Tibial artery (tissue), 4 donors: ENCODE data around the gene PDZK1.
"Not testable (repeated sequence)": the region's sequence is repeated elsewhere in the genome, so short reads cannot be mapped to it uniquely, and the experiment has no call there.

ENCODE experiments used
- DNase-seq, 2 donors: peaks; one replicate each; pipeline ENCODE4 v3.0.0-alpha.2; 2019
- H3K27ac ChIP-seq, 2 donors: fragments of 200-600 bp; sonication (generic) in 1 of 2; 1 replicate in 1 of 2; 2 replicates in 1 of 2; pipeline ENCODE4 v1.5.1; 2018 to 2019; ENCODE audit warnings: mild to moderate bottlenecking in 1 of 2
- H3K27me3 ChIP-seq, 2 donors: fragments of 200-600 bp; sonication (generic) in 1 of 2; one replicate each; pipeline versions ENCODE4 v1.5.1 to v1.6.0; 2016 to 2019
- H3K36me3 ChIP-seq, 3 donors: fragments of 200-600 bp; sonication (generic) in 2 of 3; one replicate each; pipeline ENCODE4 v1.5.1; 2016 to 2019; ENCODE audit warnings: mild to moderate bottlenecking in 2 of 3
- H3K4me1 ChIP-seq, 4 donors: fragments of 200-600 bp; sonication (generic) in 2 of 4; 1 replicate in 3 of 4; 2 replicates in 1 of 4; pipeline ENCODE4 v1.5.1; 2016 to 2019
- H3K4me3 ChIP-seq, 2 donors: fragments of 200-600 bp; sonication (generic) in 1 of 2; 1 replicate in 1 of 2; 2 replicates in 1 of 2; pipeline ENCODE4 v1.5.1; 2018 to 2019; ENCODE audit warnings: mild to moderate bottlenecking in 2 of 2
- H3K9me3 ChIP-seq, 3 donors: fragments of 200-600 bp; sonication (generic) in 1 of 3; one replicate each; pipeline ENCODE4 v1.5.1; 2016 to 2019
- intact Hi-C: fragments of 100-400 bp; cut with DNase I; formaldehyde crosslinking; loops from one replicate; pipeline ENCODE4 v1.15.0; 2023; ENCODE audit warnings: low total_unique reads
- TF ChIP-seq, protein P1 (sequence below), 2 experiments: fragments of 200-600 bp in 1 of 2; fragments of 450-650 bp in 1 of 2; IDR thresholded peaks; one replicate each; pipeline ENCODE4 v1.5.1; 2017 to 2019; ENCODE audit warnings: antibody characterized with exemption in 2 of 2, mild to moderate bottlenecking in 1 of 2, moderate library complexity in 1 of 2

PDZK1 gene

DNA sequence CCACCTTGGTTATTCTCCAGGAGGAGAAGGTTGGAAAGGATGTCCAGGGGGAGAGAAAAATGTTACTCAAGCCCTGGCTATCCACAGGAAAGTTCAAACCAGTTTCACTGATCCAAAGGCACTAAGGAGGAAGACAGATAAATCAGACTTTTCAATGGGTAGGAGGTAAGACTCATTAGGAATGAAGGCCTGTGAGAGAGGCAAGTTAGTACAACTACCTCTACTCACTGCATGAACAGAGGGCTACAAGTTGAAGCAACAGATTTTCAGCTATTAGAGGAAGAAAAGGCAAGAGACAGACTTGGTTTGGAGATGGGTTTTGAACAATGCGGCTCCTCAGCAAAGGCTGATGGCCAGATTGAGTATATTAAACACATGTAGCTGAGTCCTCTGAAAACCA is 29.0 kb upstream of the PDZK1 start:
- Histone ChIP-seq H3K9me3 (no peaks in the 10 kb centered on the region), H3K27me3 (no peaks in the 10 kb centered on the region), H3K27ac (no peak overlapping the region), H3K4me3 (no peak overlapping the region), H3K4me1 (no peaks in the 10 kb centered on the region), H3K36me3 (peaks cover under 1 to 10% (median 5%) of the 10 kb centered on the region in 3 donors)
- intact Hi-C loops: no loop called here
- TF ChIP-seq, protein P1, sequence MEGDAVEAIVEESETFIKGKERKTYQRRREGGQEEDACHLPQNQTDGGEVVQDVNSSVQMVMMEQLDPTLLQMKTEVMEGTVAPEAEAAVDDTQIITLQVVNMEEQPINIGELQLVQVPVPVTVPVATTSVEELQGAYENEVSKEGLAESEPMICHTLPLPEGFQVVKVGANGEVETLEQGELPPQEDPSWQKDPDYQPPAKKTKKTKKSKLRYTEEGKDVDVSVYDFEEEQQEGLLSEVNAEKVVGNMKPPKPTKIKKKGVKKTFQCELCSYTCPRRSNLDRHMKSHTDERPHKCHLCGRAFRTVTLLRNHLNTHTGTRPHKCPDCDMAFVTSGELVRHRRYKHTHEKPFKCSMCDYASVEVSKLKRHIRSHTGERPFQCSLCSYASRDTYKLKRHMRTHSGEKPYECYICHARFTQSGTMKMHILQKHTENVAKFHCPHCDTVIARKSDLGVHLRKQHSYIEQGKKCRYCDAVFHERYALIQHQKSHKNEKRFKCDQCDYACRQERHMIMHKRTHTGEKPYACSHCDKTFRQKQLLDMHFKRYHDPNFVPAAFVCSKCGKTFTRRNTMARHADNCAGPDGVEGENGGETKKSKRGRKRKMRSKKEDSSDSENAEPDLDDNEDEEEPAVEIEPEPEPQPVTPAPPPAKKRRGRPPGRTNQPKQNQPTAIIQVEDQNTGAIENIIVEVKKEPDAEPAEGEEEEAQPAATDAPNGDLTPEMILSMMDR (IDR thresholded peaks at IDR 0.05): no peak
- DNase-seq: no peak

DNA sequence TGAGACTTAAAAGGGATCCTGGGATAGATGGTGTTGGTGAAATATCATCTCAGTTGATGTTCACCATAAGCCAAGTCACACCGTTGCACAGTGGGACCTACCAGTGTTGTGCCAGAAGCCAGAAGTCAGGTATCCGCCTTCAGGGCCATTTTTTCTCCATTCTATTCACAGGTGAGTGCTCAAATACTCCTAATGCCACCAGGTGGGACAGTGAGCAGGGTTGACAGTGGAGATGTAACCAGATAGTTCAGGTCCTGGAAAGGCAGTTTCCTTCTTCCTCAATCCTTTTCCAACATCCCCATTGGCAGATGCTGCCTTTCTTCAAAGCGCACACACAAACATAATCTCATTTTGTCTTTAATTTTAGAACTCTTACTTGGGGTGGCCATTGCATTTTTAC is 23.7 kb upstream of the PDZK1 start:
- Histone ChIP-seq H3K27ac (no peak overlapping the region), H3K4me1 (no peaks in the 10 kb centered on the region), H3K4me3 (no peak overlapping the region), H3K27me3 (no peaks in the 10 kb centered on the region), H3K36me3 (no peaks in the 10 kb centered on the region), H3K9me3 (no peaks in the 10 kb centered on the region)
- TF ChIP-seq, protein P1 (IDR thresholded peaks at IDR 0.05): no peak
- intact Hi-C loops: no loop called here
- no peak for DNase-seq

DNA sequence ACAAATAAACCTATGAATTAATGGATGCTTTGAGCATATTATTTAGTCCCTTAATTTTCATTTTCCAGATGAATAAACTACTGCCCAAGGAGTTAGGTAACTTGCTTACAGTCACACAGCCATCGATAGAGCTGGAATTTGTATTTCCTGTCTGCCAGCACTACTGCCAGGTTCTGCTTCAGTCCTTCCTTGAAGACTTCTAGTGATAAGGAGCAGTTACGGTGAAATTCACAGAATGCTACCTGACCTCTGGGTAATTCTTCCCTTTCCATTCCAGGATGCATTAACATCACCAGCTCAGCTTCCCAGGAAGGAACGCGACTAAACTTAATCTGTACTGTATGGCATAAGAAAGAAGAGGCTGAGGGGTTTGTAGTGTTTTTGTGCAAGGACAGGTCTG is 23.3 kb upstream of the PDZK1 start:
- Histone ChIP-seq H3K4me1 (no peaks in the 10 kb centered on the region), H3K4me3 (no peak overlapping the region), H3K27ac (no peak overlapping the region), H3K27me3 (no peaks in the 10 kb centered on the region), H3K9me3 (no peaks in the 10 kb centered on the region), H3K36me3 (no peaks in the 10 kb centered on the region)
- TF ChIP-seq, protein P1 (IDR thresholded peaks at IDR 0.05): no peak
- no peak for DNase-seq
- intact Hi-C loops: no loop called here

DNA sequence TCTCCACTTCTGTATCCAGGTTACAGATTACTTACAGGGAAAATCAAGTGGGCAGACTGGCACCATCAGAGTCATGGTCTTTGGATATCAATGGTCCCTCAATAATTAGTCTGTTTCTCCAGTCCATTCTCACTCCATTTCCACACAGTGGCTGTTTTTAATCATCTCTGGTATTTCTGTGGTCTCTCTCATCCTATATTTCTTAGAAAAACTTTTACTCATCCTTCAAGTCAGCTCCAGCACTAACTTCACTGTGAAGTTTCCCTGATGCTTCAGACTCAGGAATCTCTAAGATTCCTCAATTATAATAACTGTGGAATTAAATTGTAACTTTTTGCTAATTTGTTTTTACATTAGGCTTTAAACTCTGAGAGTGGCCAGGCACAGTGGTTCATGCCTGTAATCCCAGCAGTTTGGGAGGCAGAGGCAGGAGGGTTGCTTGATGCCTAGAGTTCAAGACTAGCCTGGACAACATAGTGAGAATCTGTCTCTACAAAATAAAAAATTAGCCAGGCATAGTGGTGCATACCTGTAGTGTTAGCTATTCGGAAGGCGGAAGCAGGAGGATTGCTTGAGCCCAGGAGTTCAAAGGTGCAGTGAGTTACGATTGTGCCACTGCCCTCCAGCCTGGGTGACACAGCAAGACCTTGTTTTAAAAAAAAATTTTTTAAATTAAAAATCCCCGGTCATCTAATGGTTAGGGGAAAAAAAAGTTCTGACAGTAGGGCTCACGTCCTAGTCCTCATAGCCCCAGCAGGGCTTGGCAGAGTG is 22.7 kb upstream of the PDZK1 start:
- H3K27ac ChIP-seq: no peak overlapping the region
- no peak for DNase-seq
- no peak overlapping the region for H3K4me3 ChIP-seq
- TF ChIP-seq, protein P1 (IDR thresholded peaks at IDR 0.05): no peak
- intact Hi-C loops: no loop called here
- no peaks in the 10 kb centered on the region for H3K27me3 ChIP-seq
- H3K4me1 ChIP-seq: no peaks in the 10 kb centered on the region
- H3K36me3 ChIP-seq: no peaks in the 10 kb centered on the region
- no peaks in the 10 kb centered on the region for H3K9me3 ChIP-seq

DNA sequence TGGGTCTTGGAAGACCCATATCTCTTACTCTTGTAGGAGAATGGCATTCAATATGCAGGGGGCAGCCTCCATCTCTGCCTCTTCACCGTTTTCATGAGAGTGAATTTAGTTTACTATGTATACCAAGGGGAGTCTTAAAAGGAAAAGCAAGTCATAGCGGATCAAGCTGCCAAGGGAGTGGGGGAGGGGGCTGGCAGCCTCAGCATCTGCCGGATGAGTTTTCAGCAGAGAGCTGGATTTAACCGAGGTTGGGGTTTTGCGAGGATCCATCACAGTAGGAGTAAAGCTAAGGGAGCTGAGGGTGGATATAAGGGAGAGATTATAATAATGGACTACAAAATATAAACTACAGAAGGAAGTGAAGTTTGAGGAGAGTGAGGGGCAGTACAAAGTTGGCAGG is 22.0 kb upstream of the PDZK1 start:
- no peaks in the 10 kb centered on the region for H3K27me3 ChIP-seq
- H3K27ac ChIP-seq: no peak overlapping the region
- no peaks in the 10 kb centered on the region for H3K9me3 ChIP-seq
- no peak overlapping the region for H3K4me3 ChIP-seq
- TF ChIP-seq, protein P1 (IDR thresholded peaks at IDR 0.05): no peak
- DNase-seq: no peak
- intact Hi-C loops: no loop called here
- no peaks in the 10 kb centered on the region for H3K4me1 ChIP-seq
- no peaks in the 10 kb centered on the region for H3K36me3 ChIP-seq

DNA sequence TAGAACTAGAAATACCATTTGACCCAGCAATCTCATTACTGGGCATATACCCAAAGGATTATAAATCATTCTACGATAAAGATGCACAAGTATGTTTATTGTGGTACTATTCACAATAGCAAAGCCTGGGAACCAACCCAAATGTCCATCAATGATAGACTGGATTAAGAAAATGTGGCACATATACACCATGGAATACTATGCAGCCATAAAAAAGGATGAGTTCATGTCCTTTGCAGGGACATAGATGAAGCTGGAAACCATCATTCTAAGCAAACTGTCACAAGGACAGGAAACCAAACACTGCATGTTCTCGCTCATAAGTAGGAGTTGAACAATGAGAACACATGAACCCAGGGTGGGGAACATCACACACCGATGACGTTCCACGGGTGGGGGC is 19.0 kb upstream of the PDZK1 start:
- H3K36me3 ChIP-seq, intact Hi-C loops, H3K4me1 ChIP-seq, H3K27me3 ChIP-seq, H3K9me3 ChIP-seq, H3K4me3 ChIP-seq, H3K27ac ChIP-seq, DNase-seq: not testable (repeated sequence)
